Nephron (organoid): Measurements from ENCODE around the gene POU3F1.

Source experiments
- H3K27ac Mint-ChIP-seq, 3 experiments: 2 replicates each; pipeline ENCODE4 v1.8.0; 2020; ENCODE audit warnings: mixed read lengths in 3 of 3, mild to moderate bottlenecking in 2 of 3, moderate library complexity in 1 of 3
- H3K27me3 Mint-ChIP-seq: 2 replicates; pipeline ENCODE4 v1.8.0; 2021; ENCODE audit warnings: low read depth, mild to moderate bottlenecking, moderate library complexity, mixed read lengths
- H3K36me3 Mint-ChIP-seq: 2 replicates; pipeline ENCODE4 v1.8.0; 2020; ENCODE audit warnings: low read depth, mixed read lengths
- H3K4me1 Mint-ChIP-seq: 2 replicates; pipeline ENCODE4 v1.8.0; 2020; ENCODE audit warnings: mixed read lengths
- H3K4me3 Mint-ChIP-seq, 3 experiments: 2 replicates each; pipeline ENCODE4 v1.8.0; 2020; ENCODE audit warnings: mild to moderate bottlenecking in 3 of 3, mixed read lengths in 3 of 3, moderate library complexity in 2 of 3
- H3K9me3 Mint-ChIP-seq: 2 replicates; pipeline ENCODE4 v1.8.0; 2020; ENCODE audit warnings: mixed read lengths
- TF ChIP-seq, protein P1 (sequence below), 3 experiments: fragments of 200-600 bp; sonication (generic); IDR thresholded peaks; one replicate each; pipeline ENCODE4 v1.5.0; 2021; ENCODE audit warnings: antibody characterized with exemption in 3 of 3; ENCODE audit not compliant: unreplicated experiment in 3 of 3

Gene POU3F1

DNA sequence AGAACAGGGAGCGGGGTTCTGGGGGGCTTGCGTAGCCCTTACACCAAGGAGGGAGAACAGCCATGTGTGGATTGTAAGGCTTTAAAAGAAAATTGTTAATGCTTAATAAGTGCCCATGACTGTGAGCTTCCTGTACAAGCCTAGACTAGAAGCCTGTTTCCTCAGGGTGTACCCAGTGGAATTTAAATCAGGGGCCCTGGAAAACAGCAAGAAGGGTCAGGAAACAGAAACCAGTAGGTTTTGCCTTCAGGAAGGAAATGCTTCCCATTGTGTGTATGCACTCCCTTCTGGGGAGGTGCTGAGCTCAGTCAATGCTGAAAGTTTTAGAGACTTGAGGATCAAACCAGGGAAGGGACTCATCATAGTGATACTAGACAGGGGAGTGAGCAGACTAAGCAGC is 21.4 kb downstream of the POU3F1 start:
- H3K9me3 Mint-ChIP-seq: no peaks in the 10 kb centered on the region
- H3K36me3 Mint-ChIP-seq: peaks cover 42% of the 10 kb centered on the region
- H3K4me3 Mint-ChIP-seq: no peak overlapping the region
- H3K4me1 Mint-ChIP-seq: peaks cover 30% of the 10 kb centered on the region
- H3K27me3 Mint-ChIP-seq: peaks cover 2% of the 10 kb centered on the region
- H3K27ac Mint-ChIP-seq: no peak overlapping the region
- TF ChIP-seq, protein P1, sequence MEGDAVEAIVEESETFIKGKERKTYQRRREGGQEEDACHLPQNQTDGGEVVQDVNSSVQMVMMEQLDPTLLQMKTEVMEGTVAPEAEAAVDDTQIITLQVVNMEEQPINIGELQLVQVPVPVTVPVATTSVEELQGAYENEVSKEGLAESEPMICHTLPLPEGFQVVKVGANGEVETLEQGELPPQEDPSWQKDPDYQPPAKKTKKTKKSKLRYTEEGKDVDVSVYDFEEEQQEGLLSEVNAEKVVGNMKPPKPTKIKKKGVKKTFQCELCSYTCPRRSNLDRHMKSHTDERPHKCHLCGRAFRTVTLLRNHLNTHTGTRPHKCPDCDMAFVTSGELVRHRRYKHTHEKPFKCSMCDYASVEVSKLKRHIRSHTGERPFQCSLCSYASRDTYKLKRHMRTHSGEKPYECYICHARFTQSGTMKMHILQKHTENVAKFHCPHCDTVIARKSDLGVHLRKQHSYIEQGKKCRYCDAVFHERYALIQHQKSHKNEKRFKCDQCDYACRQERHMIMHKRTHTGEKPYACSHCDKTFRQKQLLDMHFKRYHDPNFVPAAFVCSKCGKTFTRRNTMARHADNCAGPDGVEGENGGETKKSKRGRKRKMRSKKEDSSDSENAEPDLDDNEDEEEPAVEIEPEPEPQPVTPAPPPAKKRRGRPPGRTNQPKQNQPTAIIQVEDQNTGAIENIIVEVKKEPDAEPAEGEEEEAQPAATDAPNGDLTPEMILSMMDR (IDR thresholded peaks at IDR 0.05; ENCODE audit: unreplicated experiment in 3 of 3): no peak

DNA sequence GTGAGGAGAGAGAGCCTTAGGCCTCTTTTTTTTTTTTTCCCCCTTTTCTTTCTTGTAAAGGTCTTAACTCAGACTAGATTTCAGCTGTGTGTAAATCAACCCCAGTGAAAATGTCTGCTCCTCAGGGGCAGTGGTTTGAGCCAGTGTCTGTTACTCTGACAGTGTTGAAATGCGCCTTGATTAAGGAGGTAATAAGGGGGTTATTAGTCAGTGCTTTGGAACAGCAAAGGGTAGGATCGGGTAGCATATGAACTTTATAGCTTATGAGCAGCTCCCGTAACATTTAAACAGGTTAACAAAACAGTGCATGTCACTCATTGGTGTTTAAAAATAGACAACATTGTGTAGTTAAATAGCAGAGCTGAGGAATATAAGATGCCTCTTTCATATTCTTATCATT is 23.8 kb downstream of the POU3F1 start:
- Mint-ChIP-seq H3K27me3 (no peaks in the 10 kb centered on the region), H3K9me3 (no peaks in the 10 kb centered on the region), H3K4me3 (no peak overlapping the region), H3K27ac (no peak overlapping the region), H3K4me1 (peaks cover 15% of the 10 kb centered on the region), H3K36me3 (peaks cover 54% of the 10 kb centered on the region)
- TF ChIP-seq, protein P1 (IDR thresholded peaks at IDR 0.05; ENCODE audit: unreplicated experiment in 3 of 3): no peak

DNA sequence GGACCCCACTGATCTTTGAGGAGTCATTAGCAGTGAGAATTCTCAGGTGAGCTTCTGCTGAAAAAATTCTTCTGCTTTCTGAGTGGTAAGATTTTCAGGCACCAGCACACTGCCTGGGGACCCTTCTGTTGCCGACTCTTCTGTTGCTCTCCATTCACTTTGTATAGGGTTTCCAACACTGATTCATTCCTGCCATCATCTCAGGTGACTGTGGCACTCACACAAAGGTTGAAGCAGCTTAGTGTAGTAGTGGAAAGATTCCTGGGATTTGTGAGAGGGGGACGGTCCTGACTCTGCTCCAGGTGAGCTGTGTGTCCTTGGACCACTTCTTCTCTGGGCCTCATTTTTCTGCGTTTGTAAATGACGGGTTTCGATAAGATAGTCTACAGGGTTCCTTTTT is 24.6 kb downstream of the POU3F1 start:
- Mint-ChIP-seq H3K27ac (no peak overlapping the region), H3K36me3 (peaks cover 61% of the 10 kb centered on the region), H3K4me1 (peaks cover 14% of the 10 kb centered on the region), H3K4me3 (no peak overlapping the region), H3K9me3 (no peaks in the 10 kb centered on the region), H3K27me3 (no peaks in the 10 kb centered on the region)
- TF ChIP-seq, protein P1 (IDR thresholded peaks at IDR 0.05; ENCODE audit: unreplicated experiment in 3 of 3): no peak

DNA sequence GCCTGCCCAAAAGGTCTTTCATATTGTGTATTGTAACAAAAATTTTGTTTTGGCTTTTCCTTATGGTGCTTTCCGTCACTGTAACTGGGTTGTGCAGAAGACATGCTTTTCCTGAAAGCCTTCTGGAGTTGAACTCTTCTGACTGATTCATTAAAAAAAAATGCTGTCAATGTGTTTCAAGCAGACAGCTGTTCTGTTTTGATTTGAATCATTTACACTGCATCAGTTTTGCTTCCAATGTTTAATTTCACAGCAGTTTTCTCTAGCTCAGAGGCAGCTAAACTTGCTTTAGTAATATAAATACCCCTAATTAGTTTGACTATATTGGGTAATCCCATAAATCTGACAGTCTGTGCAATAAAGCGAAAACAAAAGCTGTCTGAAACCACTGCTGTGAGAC is 26.2 kb downstream of the POU3F1 start:
- Mint-ChIP-seq H3K4me1 (peaks cover 24% of the 10 kb centered on the region), H3K4me3 (no peak overlapping the region), H3K27ac (no peak overlapping the region), H3K36me3 (peaks cover 59% of the 10 kb centered on the region), H3K9me3 (no peaks in the 10 kb centered on the region), H3K27me3 (no peaks in the 10 kb centered on the region)
- TF ChIP-seq, protein P1 (IDR thresholded peaks at IDR 0.05; ENCODE audit: unreplicated experiment in 3 of 3): no peak

DNA sequence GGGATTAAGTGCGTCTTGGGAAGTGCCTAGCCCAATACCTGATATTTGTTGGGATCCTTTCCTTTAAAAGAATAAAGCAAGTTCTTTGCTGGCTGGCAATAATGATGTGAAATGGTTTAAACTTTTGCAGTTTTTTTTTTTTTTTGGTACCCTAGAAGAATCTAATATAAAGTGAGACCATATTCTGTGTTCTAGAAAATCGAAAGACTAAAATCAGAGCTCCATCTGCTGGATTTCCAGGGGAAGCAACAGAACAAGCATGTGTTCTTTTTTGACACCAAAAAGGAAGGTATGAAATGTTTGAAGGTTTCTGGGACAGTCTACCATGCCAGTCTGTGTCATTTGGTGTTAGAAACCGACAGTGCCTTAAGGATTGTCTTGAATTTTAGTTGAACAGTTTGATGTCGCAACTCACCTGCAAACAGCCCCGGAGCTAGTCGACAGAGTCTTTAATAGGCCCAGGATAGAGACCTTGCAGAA is 27.7 kb downstream of the POU3F1 start:
- H3K27ac Mint-ChIP-seq: peak overlapping the region in 2 of 3 experiments; percentile 59 to 68
- no peaks in the 10 kb centered on the region for H3K27me3 Mint-ChIP-seq
- no peak overlapping the region for H3K4me3 Mint-ChIP-seq
- no peaks in the 10 kb centered on the region for H3K9me3 Mint-ChIP-seq
- peaks cover 50% of the 10 kb centered on the region for H3K36me3 Mint-ChIP-seq
- TF ChIP-seq, protein P1 (IDR thresholded peaks at IDR 0.05; ENCODE audit: unreplicated experiment in 3 of 3): peak; percentile 62 to 66 (median 65)
- peaks cover 31% of the 10 kb centered on the region for H3K4me1 Mint-ChIP-seq

DNA sequence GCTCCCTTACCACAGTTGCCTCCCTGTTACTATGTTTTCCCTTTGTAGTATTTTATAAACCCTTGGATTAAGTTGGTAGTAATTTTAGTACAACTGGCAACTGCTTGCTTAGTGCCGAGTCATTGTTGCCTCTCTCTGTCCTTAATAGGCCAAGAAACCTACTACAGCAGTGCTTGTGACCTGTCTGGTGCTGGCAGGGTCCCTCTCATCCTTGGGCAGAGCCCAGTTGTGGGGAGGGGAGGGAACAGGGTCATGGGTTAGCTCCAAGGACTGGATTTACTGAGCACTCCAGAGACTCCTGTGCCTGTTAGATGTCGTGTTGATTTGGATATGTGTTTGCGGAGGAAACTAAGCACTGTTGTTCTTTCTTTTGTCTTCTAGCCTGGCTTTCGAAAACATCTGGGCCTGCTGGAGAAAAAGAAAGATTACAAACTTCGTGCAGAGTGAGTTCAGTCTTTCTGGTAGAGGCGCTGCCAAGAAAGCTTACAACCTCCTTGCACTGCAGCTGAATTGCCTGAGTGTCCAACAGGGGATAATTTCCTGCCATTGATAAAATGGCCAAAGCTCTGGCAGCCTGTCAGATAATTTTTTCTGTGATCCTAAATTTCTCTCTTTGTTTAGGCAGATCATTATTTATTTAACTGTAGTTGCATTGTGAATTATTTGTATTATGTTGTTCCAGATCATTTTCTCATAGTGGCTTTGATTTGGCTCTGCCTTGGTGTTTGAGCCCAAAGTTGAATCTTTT is 30.4 kb downstream of the POU3F1 start:
- peak overlapping the region; percentile 82 to 99 (median 99) for H3K27ac Mint-ChIP-seq
- no peaks in the 10 kb centered on the region for H3K27me3 Mint-ChIP-seq
- H3K4me3 Mint-ChIP-seq: peak overlapping the region in 2 of 3 experiments; percentile 78 to 79
- peaks cover 52% of the 10 kb centered on the region for H3K4me1 Mint-ChIP-seq
- TF ChIP-seq, protein P1 (IDR thresholded peaks at IDR 0.05; ENCODE audit: unreplicated experiment in 3 of 3): no peak
- no peaks in the 10 kb centered on the region for H3K9me3 Mint-ChIP-seq
- peaks cover 35% of the 10 kb centered on the region for H3K36me3 Mint-ChIP-seq
